HUES48 (cell line): Measurements from ENCODE around the gene PPP1R7.
"Not testable (repeated sequence)": the region's sequence is repeated elsewhere in the genome, so short reads cannot be mapped to it uniquely, and the experiment has no call there.

Source experiments
- H3K27ac ChIP-seq: one replicate; pipeline ENCODE4 v1.7.0; 2013; ENCODE audit warnings: low read depth, low read length, inconsistent platforms
- H3K27me3 ChIP-seq: 2 replicates; pipeline ENCODE4 v1.6.1; 2013; ENCODE audit warnings: mild to moderate bottlenecking, low read length; ENCODE audit not compliant: control insufficient read depth, insufficient read depth
- H3K36me3 ChIP-seq: 2 replicates; pipeline ENCODE4 v1.6.1; 2013; ENCODE audit warnings: low read length; ENCODE audit not compliant: control insufficient read depth, insufficient read depth
- H3K4me1 ChIP-seq: 2 replicates; pipeline ENCODE4 v1.6.1; 2013; ENCODE audit warnings: mild to moderate bottlenecking, low read length; ENCODE audit not compliant: control insufficient read depth, insufficient read depth
- H3K4me3 ChIP-seq: 2 replicates; pipeline ENCODE4 v1.5.1; 2013; ENCODE audit warnings: mild to moderate bottlenecking, low read depth, low read length
- H3K9ac ChIP-seq: 2 replicates; pipeline ENCODE4 v1.6.1; 2013; ENCODE audit warnings: mild to moderate bottlenecking, low read depth, low read length, moderate library complexity
- H3K9me3 ChIP-seq: 2 replicates; pipeline ENCODE4 v1.6.1; 2013; ENCODE audit warnings: low read length; ENCODE audit not compliant: control insufficient read depth, insufficient read depth

The PPP1R7 gene

DNA sequence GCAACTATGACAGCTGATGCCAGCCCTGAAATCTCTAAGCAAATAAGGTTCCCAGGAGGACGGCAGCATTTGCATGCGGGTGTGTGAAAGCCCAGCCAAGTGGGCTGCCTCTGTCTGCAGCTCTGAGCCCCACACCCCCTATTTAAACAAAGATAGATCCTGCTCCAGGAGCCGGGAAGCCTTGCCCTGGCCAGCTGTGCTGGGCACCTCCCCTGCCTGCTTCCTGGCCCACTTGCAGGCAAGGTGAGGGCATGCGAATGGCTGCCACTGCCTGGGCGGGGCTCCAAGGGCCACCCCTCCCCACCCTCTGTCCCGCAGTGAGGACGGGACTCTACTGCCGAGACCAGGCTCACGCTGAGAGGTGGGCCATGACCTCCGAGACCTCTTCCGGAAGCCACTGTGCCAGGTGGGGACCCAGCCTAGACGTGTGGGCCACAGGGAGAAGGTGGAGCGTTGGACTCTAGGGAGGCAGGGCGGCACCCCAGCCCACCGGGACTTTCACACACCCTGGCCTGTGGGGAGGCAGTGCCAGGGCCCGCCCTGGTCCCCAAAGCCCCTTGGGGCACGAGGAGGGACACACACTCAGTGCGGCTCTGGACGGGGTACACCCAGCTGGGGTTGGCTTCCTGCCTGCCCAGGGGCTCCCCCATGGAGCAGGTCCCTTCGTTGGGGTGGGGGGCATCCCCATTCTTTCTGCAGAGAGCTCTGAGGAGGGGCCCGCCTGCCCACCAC, 38.3 kb downstream of the PPP1R7 start, which contains the start of gene ANO7:
Gene ANO7, plus strand, starts transcription at position 317 of the 732 bp plus-strand sequence. CDS start 1,387 bp downstream, outside the sequence.
- H3K9ac ChIP-seq: no peak within 1 kb of the TSS
- H3K9me3 ChIP-seq: no peaks in the 10 kb centered on the region
- H3K4me1 ChIP-seq: no peaks in the 10 kb centered on the region; the same call in 1 of the 2 replicates
- no peak within 1 kb of the TSS for H3K27ac ChIP-seq
- H3K4me3 ChIP-seq: no peak within 1 kb of the TSS
- no peaks in the 10 kb centered on the region for H3K27me3 ChIP-seq
- no peaks in the 10 kb centered on the region for H3K36me3 ChIP-seq

DNA sequence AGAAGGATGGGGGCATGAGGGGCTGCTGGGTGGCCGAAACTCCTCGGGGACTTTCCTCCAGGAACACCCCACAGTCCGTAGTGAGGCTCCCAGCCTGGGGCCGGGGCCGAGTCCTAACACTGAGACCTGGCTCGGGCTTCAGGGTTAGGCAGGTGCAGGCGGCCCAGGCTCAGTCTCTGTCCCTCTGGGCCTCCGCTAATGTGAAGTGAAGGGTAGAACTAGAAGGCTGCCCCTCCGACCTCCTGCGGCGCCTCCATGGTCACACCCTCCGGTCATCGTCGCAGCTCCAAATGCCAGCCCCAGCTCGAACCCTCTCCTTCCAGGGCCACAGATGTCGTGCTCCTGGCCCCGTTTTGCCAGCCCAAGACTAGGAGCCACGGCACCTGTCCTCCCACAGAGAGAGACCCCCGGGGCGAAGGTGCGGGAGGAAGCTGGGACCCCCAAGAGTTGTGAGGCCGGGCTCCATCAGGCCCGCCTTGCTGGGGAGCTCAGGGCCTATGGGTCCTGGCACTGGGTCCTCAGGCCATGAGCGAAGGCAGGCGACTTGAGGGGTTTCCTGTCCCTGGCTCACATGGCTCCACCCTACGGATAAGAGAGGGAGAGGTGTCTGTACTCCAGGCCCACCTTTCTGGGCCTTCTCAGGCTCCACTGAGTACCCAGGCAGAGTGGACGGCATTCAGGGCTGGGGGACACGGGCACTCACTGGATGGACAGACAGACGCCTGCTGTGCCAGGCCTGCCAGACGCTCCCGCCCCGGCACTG, 39.0 kb downstream of the PPP1R7 start:
- no peak overlapping the region for H3K4me3 ChIP-seq
- H3K9ac ChIP-seq: no peak overlapping the region
- no peak overlapping the region for H3K27ac ChIP-seq

DNA sequence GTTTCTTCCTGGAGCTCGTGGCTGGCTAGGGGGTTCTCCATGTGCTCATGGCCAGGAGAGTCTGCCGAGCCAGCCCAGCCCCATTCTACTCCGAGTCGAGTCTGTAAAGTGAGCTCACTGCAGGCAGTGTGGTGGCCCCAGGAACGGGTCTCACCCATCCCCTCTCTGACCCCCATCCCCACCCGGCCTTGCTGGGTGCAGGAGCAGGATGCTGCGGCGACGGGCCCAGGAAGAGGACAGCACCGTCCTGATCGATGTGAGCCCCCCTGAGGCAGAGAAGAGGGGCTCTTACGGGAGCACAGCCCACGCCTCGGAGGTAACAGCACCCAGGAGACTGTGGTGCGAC, 39.6 kb downstream of the PPP1R7 start:
- no peak overlapping the region for H3K27ac ChIP-seq
- no peaks in the 10 kb centered on the region; the same call in 1 of the 2 replicates for H3K4me1 ChIP-seq
- H3K9ac ChIP-seq: no peak overlapping the region
- no peak overlapping the region for H3K4me3 ChIP-seq
- no peaks in the 10 kb centered on the region for H3K36me3 ChIP-seq
- no peaks in the 10 kb centered on the region for H3K27me3 ChIP-seq
- no peaks in the 10 kb centered on the region for H3K9me3 ChIP-seq

More for the DNA sequence above, 39.0 kb downstream of the PPP1R7 start:
- Histone ChIP-seq H3K27me3 (no peaks in the 10 kb centered on the region), H3K9me3 (no peaks in the 10 kb centered on the region), H3K36me3 (no peaks in the 10 kb centered on the region), H3K4me1 (no peaks in the 10 kb centered on the region; the same call in 1 of the 2 replicates)

DNA sequence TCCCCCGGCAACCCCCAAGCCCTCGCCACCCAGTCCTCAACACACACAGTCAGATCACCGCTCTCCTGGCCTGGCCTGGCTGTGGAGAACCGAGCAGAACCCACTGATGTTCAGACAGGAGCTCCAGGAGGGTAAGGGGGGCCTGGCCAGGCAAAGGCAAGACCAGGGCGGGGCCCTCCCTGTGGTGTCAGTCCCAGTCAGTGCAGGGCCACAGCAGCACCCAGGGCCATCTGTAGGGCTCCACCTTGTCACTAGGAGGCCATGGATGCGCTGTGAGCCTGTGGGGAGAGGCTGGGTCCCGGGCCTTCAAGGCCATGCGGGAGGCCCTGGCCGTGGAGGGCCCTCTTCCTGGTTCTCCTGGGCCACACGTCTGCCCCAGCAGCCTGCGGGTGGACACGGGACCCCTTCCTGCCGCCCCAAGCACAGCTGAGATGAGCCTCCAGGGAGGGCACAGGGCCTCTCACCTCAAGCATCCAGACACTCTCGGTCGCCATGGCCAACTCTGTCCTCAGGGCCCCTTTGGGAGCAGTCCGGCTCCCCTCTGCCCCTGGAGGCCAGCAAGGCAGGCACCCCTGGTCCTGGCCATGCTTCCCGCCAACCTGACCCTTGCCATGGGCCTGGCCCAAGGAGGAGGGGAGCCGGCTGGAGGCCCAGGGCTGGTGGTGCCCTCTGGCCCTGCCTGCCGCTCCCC, 40.2 kb downstream of the PPP1R7 start:
- Histone ChIP-seq H3K9ac (no peak overlapping the region), H3K4me1 (no peaks in the 10 kb centered on the region; the same call in 1 of the 2 replicates), H3K4me3 (no peak overlapping the region), H3K36me3 (no peaks in the 10 kb centered on the region), H3K27ac (no peak overlapping the region), H3K9me3 (no peaks in the 10 kb centered on the region), H3K27me3 (no peaks in the 10 kb centered on the region)

DNA sequence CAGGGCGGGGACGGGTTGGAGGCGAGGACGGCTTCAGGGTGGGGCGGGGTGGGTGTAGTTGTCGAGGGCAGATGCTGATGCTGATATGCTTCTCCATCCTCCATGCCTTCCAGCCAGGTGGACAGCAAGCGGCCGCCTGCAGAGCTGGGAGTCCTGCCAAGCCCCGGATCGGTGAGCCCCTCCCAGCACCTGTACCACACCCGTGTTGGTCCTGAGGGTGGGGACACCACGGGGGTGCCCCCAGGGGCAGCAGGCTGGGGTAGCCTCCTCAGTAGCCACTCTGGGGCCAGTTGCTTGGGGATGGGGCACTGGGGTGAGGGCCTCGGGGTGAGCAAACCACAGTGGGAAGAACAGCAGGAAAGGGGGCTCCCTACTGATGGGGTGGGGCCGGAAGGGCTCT, 40.8 kb downstream of the PPP1R7 start:
- no peak overlapping the region for H3K4me3 ChIP-seq

DNA sequence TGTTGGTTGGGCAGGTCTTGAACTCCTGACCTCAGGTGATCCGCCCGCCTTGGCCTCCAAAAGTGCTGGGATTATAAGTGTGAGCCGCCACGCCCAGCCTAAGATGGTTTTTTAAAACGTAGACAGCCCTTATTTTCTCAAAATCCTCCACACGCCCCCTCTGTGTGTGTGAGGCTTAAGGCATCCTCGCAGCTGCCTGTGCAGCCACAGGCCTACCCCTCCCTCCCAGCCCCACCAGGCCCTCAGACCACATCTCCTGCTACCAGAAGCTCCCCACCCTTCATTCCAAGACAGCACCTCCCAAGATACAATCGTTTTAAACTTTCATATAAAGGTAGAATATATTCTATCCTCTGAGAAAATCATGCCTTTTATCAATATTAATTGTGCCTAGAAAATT, 43.0 kb downstream of the PPP1R7 start:
- no peak overlapping the region for H3K27ac ChIP-seq
- no peaks in the 10 kb centered on the region for H3K9me3 ChIP-seq
- no peak overlapping the region for H3K9ac ChIP-seq
- no peak overlapping the region for H3K4me3 ChIP-seq
- H3K4me1 ChIP-seq: no peaks in the 10 kb centered on the region; the same call in 1 of the 2 replicates
- H3K27me3 ChIP-seq: no peaks in the 10 kb centered on the region
- no peaks in the 10 kb centered on the region for H3K36me3 ChIP-seq

More for the DNA sequence above, 40.8 kb downstream of the PPP1R7 start:
- H3K27me3 ChIP-seq: no peaks in the 10 kb centered on the region
- no peak overlapping the region for H3K27ac ChIP-seq
- no peaks in the 10 kb centered on the region for H3K36me3 ChIP-seq
- H3K9ac ChIP-seq: no peak overlapping the region
- no peaks in the 10 kb centered on the region for H3K9me3 ChIP-seq
- no peaks in the 10 kb centered on the region; the same call in 1 of the 2 replicates for H3K4me1 ChIP-seq

DNA sequence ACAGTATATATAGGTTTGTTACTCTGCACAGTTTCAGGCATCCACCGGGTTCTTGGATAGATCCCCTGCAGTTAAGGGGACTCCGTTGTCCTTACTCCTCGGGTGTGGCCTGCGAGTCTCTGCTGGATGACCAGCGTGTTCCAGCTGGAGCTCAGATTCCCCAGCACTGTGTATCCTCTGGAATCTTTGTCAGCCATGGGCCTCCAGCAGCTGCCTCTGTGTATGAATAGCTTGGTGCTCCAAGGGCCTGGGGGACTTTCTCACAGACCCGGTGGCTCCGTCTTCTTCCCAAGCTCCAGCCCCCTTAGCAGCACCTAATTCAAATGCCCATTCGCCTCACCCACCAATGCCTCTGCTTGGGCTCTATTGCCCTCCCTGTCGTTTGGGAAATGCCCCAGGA, 44.5 kb downstream of the PPP1R7 start:
- Histone ChIP-seq H3K27ac (no peak overlapping the region), H3K4me1 (no peaks in the 10 kb centered on the region), H3K27me3 (no peaks in the 10 kb centered on the region)

DNA sequence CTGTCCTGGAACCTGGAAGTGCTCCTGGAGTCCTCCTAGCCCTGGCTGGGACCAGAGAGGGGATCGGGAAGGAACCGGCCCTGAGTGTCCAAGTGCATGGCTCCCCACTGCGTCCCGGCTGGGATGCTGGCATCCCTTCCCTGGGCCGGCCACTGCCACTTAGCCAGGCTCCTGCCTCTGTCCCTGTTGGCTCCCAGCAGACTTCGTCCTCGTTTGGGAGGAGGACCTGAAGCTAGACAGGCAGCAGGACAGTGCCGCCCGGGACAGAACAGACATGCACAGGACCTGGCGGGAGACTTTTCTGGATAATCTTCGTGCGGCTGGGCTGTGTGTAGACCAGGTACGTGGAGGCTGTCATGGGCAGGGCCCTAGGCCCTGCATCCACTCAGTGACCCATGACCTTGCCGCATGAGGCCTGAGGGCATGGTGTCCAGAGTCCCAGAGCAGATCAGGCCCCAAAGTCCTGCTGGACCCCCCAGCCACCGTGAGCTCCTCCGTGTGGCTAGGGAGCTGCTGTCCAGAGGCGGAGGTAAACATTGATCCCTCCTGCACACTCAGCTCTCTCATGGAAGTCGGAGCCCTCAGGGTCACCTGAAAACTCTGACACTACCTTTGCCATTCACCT, 45.4 kb downstream of the PPP1R7 start:
- no peaks in the 10 kb centered on the region for H3K9me3 ChIP-seq
- no peak overlapping the region for H3K27ac ChIP-seq
- no peaks in the 10 kb centered on the region for H3K27me3 ChIP-seq
- no peaks in the 10 kb centered on the region for H3K4me1 ChIP-seq
- no peak overlapping the region for H3K4me3 ChIP-seq
- no peaks in the 10 kb centered on the region for H3K36me3 ChIP-seq
- H3K9ac ChIP-seq: no peak overlapping the region

More for the DNA sequence above, 44.5 kb downstream of the PPP1R7 start:
- Histone ChIP-seq H3K9ac (no peak overlapping the region), H3K4me3 (no peak overlapping the region), H3K36me3 (no peaks in the 10 kb centered on the region), H3K9me3 (no peaks in the 10 kb centered on the region)

DNA sequence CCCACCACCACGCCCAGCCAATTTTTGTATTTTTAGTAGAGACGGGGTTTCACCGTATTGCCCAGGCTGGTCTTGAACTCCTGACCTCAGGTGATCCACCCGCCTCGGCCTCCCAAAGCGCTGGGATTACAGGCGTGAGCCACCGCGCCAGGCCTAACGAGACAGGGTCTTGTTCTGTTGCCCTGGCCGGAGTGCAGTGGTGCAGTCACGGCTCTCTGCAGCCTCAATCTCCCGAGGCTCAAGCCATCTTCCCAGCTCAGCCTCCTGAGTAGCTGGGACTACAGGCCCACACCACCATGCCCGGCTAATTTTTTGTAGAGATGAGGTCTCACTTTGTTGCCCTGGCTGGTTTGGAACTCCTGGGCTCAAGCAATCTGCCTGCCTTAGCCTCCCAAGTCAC, 47.0 kb downstream of the PPP1R7 start:
- H3K4me1 ChIP-seq, H3K36me3 ChIP-seq, H3K27ac ChIP-seq, H3K9me3 ChIP-seq, H3K27me3 ChIP-seq, H3K4me3 ChIP-seq, H3K9ac ChIP-seq: not testable (repeated sequence)

DNA sequence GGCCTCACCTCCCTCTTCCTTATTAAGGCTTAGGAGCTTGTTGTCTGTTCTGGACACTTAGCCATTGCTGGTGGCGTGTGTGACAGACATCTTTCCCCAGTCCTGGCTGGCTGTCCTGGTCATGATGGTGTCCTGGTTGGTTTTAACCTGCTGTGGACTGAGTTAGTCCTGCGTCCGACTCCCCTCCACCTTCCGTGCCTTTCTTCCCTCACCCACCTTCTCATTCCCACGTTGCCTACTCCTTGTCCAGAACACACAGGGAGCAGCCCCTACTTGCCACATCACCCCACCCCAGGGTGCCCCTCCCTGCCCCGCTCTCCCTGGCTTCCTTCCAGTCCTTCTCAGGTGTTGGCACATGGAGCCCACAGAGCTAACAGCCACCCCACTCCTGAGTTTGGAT, 47.7 kb downstream of the PPP1R7 start:
- Histone ChIP-seq H3K4me1 (no peaks in the 10 kb centered on the region), H3K4me3 (no peak overlapping the region), H3K36me3 (no peaks in the 10 kb centered on the region), H3K27me3 (no peaks in the 10 kb centered on the region), H3K9ac (no peak overlapping the region), H3K27ac (no peak overlapping the region), H3K9me3 (no peaks in the 10 kb centered on the region)
